KMS-11 (cell line): Measurements from ENCODE around the gene TCF7L2.

ENCODE experiments used
- H2AFZ ChIP-seq: fragments of 200-600 bp; sonication (generic); 2 replicates; pipeline ENCODE4 v1.6.1; 2016; ENCODE audit warnings: antibody characterized with exemption, mixed run types, low read depth
- H3K27ac ChIP-seq: fragments of 200-600 bp; sonication (generic); 2 replicates; pipeline ENCODE4 v1.6.1; 2016; ENCODE audit warnings: mild to moderate bottlenecking, mixed run types
- H3K27me3 ChIP-seq: fragments of 200-600 bp; sonication (generic); 2 replicates; pipeline ENCODE4 v1.6.1; 2017; ENCODE audit warnings: mild to moderate bottlenecking, low read depth, mixed run types, moderate library complexity; ENCODE audit not compliant: insufficient read depth
- H3K36me3 ChIP-seq: fragments of 200-600 bp; sonication (generic); 2 replicates; pipeline ENCODE4 v1.6.1; 2017; ENCODE audit warnings: mild to moderate bottlenecking, mixed run types; ENCODE audit not compliant: insufficient read depth
- H3K4me1 ChIP-seq: fragments of 200-600 bp; sonication (generic); 2 replicates; pipeline ENCODE4 v1.6.1; 2016; ENCODE audit warnings: mild to moderate bottlenecking, low read depth, mixed run types; ENCODE audit not compliant: poor library complexity, severe bottlenecking
- H3K4me2 ChIP-seq: fragments of 200-600 bp; sonication (generic); 2 replicates; pipeline ENCODE4 v1.7.0; 2016; ENCODE audit warnings: mild to moderate bottlenecking, mixed run types
- H3K4me3 ChIP-seq: fragments of 200-600 bp; sonication (generic); IDR thresholded peaks from 2 replicates; pipeline ENCODE4 v1.6.1; 2017; ENCODE audit warnings: low read depth, low read length, mixed read lengths; ENCODE audit not compliant: insufficient read depth
- H3K79me2 ChIP-seq: fragments of 200-600 bp; sonication (generic); 2 replicates; pipeline ENCODE4 v1.6.1; 2016; ENCODE audit warnings: low read depth, mixed run types; ENCODE audit not compliant: insufficient read depth
- H3K9ac ChIP-seq: fragments of 200-600 bp; sonication (generic); 2 replicates; pipeline ENCODE4 v1.6.1; 2016; ENCODE audit warnings: mild to moderate bottlenecking, mixed run types
- H4K20me1 ChIP-seq: fragments of 200-600 bp; sonication (generic); 2 replicates; pipeline ENCODE4 v1.6.1; 2016; ENCODE audit warnings: mild to moderate bottlenecking, mixed run types; ENCODE audit not compliant: insufficient read depth
- CTCF ChIP-seq: fragments of 200-600 bp; sonication (generic); conservative IDR thresholded peaks from 2 replicates; pipeline ENCODE4 v1.6.1; 2017; ENCODE audit warnings: low read depth, mild to moderate bottlenecking, antibody characterized with exemption, low read length, moderate library complexity, mixed read lengths

The TCF7L2 gene

GRCh38 chr10:112913661-112914287 lies 36.3 kb upstream of the TCF7L2 start:
- Histone ChIP-seq H3K4me2 (no peak overlapping the region), H3K9ac (no peak overlapping the region), H3K79me2 (no peaks in the 10 kb centered on the region), H3K36me3 (no peaks in the 10 kb centered on the region), H4K20me1 (no peaks in the 10 kb centered on the region), H3K4me3 (no peak overlapping the region), H3K27ac (no peak overlapping the region), H3K27me3 (no peaks in the 10 kb centered on the region), H2AFZ (no peak overlapping the region), H3K4me1 (no peaks in the 10 kb centered on the region)
- TF ChIP-seq CTCF: no peak

- no peak overlapping the region for H3K4me3 ChIP-seq
- no peak overlapping the region for H3K4me2 ChIP-seq
- H2AFZ ChIP-seq: no peak overlapping the region
- H4K20me1 ChIP-seq: no peaks in the 10 kb centered on the region
- no peak overlapping the region for H3K9ac ChIP-seq
- H3K79me2 ChIP-seq: no peaks in the 10 kb centered on the region
- no peak overlapping the region for H3K27ac ChIP-seq
- no peaks in the 10 kb centered on the region for H3K36me3 ChIP-seq
- H3K4me1 ChIP-seq: no peaks in the 10 kb centered on the region
- TF ChIP-seq CTCF: no peak
- H3K27me3 ChIP-seq: no peaks in the 10 kb centered on the region
Observed at GRCh38 chr10:112914288-112914952, 35.6 kb upstream of the TCF7L2 start.

- no peak for TF ChIP-seq CTCF
- Histone ChIP-seq H4K20me1 (no peaks in the 10 kb centered on the region), H2AFZ (no peak overlapping the region), H3K4me1 (no peaks in the 10 kb centered on the region), H3K4me2 (no peak overlapping the region), H3K4me3 (no peak overlapping the region), H3K27ac (no peak overlapping the region), H3K79me2 (no peaks in the 10 kb centered on the region), H3K27me3 (no peaks in the 10 kb centered on the region), H3K36me3 (no peaks in the 10 kb centered on the region), H3K9ac (no peak overlapping the region)
Observed at GRCh38 chr10:112915590-112916572, 34.2 kb upstream of the TCF7L2 start.

- TF ChIP-seq CTCF: no peak
- Histone ChIP-seq H3K4me3 (no peak overlapping the region), H3K9ac (no peak overlapping the region), H3K4me1 (no peaks in the 10 kb centered on the region), H3K4me2 (no peak overlapping the region), H3K27me3 (no peaks in the 10 kb centered on the region), H2AFZ (no peak overlapping the region), H3K79me2 (no peaks in the 10 kb centered on the region), H3K27ac (no peak overlapping the region), H4K20me1 (no peaks in the 10 kb centered on the region), H3K36me3 (no peaks in the 10 kb centered on the region)
Observed at GRCh38 chr10:112917681-112918080, 32.4 kb upstream of the TCF7L2 start.
